Stimulated activated CD4-positive, alpha-beta T cell treated with anti-CD3 and anti-CD28 coated beads, Interleukin-12 subunit alpha, Interleukin-12 subunit beta, amount 100 ng/mL, for 4 hours (primary cell): ENCODE data around the gene CD163.
"Not testable (repeated sequence)": the region's sequence is repeated elsewhere in the genome, so short reads cannot be mapped to it uniquely, and the experiment has no call there.

Source experiments
- DNase-seq: peaks from one replicate; pipeline ENCODE4 v3.0.0-alpha.2; 2020

Gene CD163

GRCh38 chr12:7503686-7504415 lies at the start of gene CD163:
TSS of gene CD163 (minus strand) at chr12:7503777. CDS start at chr12:7503690, 87 bp downstream.
- no peak for DNase-seq

DNA sequence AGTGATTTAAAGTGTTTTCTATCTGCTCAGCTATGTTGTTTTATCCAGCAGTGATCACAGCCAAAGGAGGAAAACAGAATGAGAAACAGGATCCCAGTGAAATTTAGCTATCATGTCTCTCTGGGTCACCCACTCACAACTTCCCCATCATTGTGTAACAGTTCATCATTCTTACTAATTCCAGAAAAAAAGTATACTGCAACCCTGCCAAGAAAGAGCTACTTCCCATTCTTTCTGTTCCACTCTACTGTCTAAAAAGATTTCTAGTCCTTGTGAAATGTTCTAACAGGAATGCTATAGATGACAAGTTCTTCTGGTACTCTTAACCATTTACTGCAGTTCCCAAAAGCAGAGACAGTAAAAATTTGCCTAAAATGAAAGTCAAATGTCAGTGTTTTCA lies 39.2 kb upstream of the CD163 start:
- no peak for DNase-seq

DNA sequence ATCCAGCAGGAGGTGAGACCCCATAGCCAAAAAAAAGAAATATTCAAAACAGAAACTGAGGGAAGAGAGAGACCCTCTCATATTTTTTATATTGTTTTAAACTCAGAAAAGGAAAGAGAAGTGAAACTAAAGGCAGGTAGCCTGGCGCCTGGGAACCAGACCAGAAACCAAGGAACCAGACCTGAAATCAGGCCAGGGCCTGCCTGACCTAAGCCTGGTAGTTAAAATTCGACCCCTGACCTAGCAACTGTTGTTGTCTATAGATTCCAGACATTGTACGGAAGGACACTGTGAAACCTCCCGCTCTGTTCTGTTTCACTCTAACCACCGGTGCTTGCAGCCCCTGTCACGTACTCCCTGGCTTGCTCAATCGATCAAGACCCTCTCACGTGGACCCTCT lies 38.5 kb upstream of the CD163 start:
- no peak for DNase-seq

GRCh38 chr12:7514416-7514815 lies 10.8 kb upstream of the CD163 start:
- DNase-seq = no peak

DNA sequence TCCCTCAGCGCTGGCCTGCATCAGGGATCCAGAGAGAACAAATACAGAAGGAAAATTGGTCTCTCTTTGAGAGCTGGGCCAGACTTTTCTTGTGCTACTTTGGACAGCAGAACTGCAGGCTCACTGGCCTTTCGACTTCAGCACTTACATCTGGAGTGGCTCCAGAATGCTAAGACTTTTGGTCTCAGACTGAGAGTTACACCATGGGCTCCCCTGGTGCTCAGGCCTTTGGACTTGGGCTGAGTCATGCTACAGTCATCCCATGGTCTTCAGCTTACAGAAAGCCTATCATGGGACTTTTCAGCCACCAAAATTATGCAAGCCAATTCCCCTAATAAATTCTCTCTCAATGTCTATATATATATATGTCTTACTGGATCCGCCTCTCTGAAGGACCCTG lies 9.0 kb upstream of the CD163 start:
- no peak for DNase-seq

GRCh38 chr12:7509793-7510470 lies 6.4 kb upstream of the CD163 start:
- not testable (repeated sequence) for DNase-seq

- DNase-seq = no peak
Measured at GRCh38 chr12:7502612-7503011, 965 bp downstream of the CD163 start.

- DNase-seq = no peak
Measured at GRCh38 chr12:7501031-7501588, 2.5 kb downstream of the CD163 start.

DNA sequence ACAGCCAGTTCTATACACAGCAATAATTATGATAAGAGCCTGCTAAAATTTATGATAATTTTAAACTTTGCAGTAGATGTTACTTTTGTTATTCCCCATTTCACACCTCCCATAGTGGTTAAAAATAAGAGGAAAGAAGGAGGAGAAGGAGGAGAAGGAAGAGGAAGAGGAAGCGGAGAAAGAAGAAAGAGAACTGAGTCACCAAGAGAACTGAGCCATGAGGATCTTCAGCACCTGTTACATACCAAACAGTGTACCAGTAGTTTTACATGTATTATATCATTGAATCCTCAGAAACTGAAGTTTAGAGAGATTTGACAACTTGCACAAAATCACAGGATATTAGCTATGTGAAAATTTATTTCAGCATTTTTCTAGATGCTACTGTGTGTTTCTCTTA lies 3.9 kb downstream of the CD163 start:
- no peak for DNase-seq

DNA sequence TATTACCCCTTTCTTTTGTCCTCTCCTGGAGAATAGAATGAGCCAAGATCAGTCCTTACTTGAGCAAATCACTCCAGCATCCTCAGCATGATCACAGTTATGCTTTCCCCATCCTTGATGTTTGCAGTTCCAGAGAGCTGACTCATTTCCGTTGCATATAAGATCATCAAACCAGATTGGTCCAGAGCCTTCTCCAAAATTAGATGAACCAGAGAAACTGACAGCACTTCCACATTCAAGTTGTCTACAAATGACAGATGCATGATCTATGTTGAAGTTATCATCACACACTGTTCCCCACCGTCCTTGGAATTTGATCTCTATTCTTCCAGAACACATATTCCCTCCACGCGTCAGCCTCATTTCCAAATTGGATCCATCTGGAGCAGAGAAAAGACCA lies 4.8 kb downstream of the CD163 start:
- DNase-seq = no peak

DNA sequence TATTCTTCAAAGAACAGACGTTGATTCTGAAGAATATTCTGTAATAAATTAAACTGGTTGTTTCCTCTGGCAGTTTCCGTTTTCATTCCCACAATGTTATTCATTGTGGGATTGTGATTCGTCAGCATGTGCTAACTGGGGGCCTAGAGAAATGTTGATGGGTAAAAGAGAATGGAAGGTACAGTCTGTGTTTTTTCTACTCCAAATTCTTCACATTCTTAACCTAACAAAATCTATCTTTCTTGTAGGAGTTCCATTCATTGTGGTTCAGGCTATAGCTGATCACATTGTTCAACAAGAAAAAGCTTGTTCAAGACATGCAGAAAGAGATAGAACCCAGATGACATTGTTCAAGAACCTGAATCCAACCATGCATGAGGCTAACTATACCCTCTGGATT lies 5.9 kb downstream of the CD163 start:
- no peak for DNase-seq

DNA sequence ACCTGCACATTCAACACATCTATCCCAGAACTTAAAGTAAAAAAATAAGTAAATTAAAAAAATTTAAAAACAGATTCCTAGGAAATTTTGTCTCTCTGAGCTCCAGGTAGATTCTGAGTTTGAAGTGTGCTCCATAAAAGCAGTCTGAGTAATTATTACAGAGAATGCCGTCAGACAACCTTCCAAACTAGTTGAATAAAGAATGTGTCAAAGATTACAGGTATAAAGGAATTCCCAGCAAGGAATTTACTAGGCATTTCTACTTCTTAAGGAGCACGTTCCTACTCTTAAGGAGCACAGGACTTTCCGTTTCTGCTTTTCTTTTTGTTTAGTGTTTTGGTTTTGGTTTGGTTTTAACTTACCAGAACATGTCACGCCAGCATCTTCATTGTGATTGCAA lies 7.1 kb downstream of the CD163 start:
- no peak for DNase-seq

GRCh38 chr12:7495136-7495535 lies 8.4 kb downstream of the CD163 start:
- DNase-seq = no peak

DNA sequence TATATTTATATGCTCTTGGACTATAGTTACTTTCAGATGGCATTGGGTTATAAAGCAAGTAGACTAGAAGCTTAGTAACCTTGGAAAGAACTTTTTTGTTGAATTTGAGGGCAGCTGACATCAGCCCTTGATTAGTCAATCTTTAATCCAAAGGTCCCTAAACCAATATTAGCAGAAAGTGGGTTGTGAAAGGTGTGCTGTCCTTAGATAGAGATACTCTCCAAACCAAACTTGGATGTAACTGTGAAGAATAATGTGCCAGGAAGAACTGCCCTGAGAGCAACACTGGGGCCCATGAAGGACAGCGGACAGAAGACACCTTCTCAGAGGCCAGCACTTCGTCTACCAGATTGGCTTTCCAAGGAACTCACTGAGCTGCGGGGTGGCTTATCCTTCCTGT lies 10.6 kb downstream of the CD163 start:
- DNase-seq = no peak

- DNase-seq = no peak
Measured at GRCh38 chr12:7486512-7486911, 17.1 kb downstream of the CD163 start.

DNA sequence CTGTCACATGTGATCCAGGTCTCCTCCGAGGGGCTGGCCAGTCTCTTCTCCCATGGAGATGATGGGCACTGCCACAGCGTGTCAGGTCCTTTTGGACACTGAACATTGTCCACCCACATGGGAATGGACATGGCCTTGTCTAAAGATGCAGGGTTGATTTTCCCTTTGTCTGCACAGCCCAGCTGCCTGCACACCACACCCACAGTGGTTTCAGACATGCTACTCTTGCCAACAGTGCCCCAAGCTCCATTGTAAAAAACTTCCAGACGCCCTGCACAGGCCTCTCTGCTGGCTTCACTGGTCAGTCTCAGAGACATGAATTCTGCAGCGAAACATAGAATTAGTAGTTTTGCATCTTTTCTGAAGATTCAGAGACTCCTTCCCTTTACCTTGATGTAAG lies 18.5 kb downstream of the CD163 start:
- no peak for DNase-seq

GRCh38 chr12:7483343-7483742 lies 20.2 kb downstream of the CD163 start:
- no peak for DNase-seq

DNA sequence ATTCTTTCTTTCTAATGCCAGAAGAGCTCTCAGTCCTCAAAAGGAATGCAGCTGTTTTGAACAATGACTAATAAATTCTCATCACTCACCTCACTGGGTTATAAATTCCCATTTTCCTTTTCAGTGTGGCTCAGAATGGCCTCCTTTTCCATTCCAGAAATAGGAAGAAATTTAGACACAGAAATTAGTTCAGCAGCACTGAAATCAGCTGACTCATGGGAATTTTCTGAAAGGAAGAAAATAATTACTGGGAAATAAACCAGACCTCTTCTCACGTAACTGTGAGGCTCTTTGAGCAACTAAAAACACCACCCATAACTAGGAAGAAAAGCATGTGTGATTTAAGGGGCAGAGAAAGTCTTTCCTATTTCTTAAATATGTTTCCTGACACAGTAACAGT lies 23.8 kb downstream of the CD163 start:
- DNase-seq = no peak

DNA sequence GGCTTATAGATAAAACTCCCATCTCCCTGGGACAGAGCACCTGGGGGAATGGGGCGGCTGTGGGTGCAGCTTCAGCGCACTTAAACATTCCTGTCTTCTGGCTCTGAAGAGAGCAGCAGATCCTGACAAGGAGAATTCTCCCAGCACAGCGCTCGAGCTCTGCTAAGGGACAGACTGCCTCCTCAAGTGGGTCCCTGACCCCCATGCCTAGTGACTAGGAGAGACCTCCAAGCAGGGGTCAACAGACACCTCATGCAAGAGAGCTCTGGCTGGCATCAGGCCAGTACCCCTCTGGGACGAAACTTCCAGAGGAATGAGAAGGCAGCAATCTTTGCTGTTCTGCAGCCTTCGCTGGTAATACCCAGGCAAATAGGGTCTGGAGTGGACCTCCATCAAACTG lies 31.5 kb downstream of the CD163 start:
- DNase-seq = no peak

DNA sequence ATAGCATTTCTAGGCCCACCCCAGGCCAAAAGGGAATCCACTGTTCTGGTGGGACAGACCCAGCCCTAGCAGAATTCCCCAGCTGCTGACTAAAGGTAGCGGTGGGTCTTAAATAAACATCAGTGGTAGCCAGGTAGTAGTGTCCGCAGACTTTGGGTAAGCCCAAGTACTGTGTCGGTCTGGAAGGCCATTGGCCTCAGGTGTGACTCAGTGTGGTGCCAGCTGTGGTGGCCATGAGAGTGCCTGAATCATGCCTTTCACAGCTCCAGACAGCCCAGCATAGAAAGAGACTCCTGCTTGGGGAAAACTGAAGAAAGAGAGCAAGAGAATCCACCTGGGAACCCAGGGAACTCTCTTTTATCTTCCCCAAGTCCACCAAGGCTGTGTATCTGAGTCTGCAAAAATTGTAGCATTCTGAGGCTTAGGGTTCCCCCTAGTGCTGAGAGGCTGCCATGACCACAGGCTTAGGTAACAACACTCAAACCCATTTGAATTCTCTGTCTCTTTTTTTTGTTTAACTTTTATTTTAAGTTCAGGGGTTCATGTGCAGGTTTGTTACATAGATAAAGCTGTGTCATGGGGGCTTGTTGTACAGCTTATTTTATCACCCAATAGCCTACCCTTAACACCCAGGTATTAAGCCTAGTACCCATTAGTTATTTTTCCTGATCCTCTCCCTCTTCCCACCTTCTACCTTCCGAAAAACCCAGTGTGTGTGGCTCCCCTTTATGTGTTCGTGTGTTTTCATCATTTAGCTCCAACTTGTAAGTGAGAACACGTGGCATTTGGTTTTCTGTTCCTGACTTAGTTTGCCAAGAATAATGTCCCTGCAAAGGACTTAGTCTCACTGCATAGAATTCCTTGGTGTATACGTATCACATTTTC lies 43.0 kb downstream of the CD163 start:
- DNase-seq = peak; percentile 33

DNA sequence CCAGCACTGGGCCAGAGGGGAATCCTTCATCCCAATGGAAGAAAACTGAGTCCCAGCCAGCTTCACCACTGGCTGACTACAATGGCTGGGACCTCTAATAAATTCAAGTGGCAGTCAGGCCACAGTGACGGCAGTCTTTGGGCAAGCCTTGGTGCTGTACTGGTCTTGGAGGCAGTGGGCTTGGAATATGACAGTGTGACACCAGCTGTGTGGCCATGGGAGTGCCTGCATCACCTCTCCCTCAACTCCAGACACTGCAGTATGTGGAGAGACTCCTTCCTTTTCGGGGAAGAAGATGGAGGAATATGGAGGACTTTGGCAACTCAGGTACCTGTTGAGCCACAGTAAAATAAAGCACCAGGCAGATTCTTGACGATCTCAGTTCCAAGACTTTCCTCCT lies 43.6 kb downstream of the CD163 start:
- DNase-seq = no peak

GRCh38 chr12:7451756-7452155 lies 51.8 kb downstream of the CD163 start:
- DNase-seq = no peak

GRCh38 chr12:7450667-7451066 lies 52.9 kb downstream of the CD163 start:
- no peak for DNase-seq
